ENCODE data around the gene SLC2A14. TPM values are rescaled to one million over a fixed set of nuclear protein-coding genes. Genes with fewer than 3 reads are reported as not detected.
A peak's percentile ranks its signal among the peaks of the same experiment; 100 is the strongest.
"Not testable (repeated sequence)": the region's sequence is repeated elsewhere in the genome, so short reads cannot be mapped to it uniquely, and the experiment has no call there.

SLC2A14 gene
- total RNA-seq, 1 donor from 2014 or later = 0.09 TPM

- intact Hi-C loops (cut with micrococcal nuclease) = no loop called here
- Mint-ChIP-seq H3K4me1 (peaks cover 3% of the 10 kb centered on the region), H3K27me3 (peaks cover 8% of the 10 kb centered on the region), H3K9me3 (no peaks in the 10 kb centered on the region), H3K27ac (no peak overlapping the region), H3K4me3 (no peak overlapping the region), H3K36me3 (ENCODE audit: low read depth) (no peaks in the 10 kb centered on the region)
- DNase-seq = no peak
Measured at GRCh38 chr12:7834701-7835100, 38.0 kb downstream of the SLC2A14 start.

GRCh38 chr12:7833831-7834230 lies 38.9 kb downstream of the SLC2A14 start:
- intact Hi-C loops (cut with micrococcal nuclease) = no loop called here
- Mint-ChIP-seq H3K4me3 (no peak overlapping the region), H3K27ac (no peak overlapping the region), H3K27me3 (peaks cover 9% of the 10 kb centered on the region), H3K36me3 (ENCODE audit: low read depth) (no peaks in the 10 kb centered on the region), H3K9me3 (no peaks in the 10 kb centered on the region), H3K4me1 (peaks cover 3% of the 10 kb centered on the region)
- no peak for DNase-seq

DNA sequence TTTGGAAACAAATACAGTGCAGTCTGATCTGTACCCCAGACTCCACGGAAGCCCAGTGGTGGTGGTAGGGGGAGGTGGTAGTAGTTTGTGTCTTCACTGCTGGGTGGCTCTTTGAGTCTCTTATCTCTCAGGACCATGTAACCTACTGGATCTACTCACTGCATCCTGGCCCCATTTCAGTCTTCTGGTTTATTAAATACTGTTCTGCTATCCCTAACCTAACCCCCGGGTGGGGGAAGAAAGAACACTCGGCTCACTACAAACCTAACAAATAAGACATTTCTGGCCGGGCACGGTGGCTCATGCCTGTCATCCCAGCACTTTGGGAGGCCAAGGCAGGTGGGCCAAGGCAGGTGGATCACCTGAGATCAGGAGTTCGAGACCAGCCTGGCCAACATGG lies 39.5 kb downstream of the SLC2A14 start:
- H3K4me1 Mint-ChIP-seq; H3K27ac Mint-ChIP-seq; H3K9me3 Mint-ChIP-seq; H3K36me3 Mint-ChIP-seq (ENCODE audit: low read depth); H3K4me3 Mint-ChIP-seq; H3K27me3 Mint-ChIP-seq; DNase-seq; intact Hi-C loops (cut with micrococcal nuclease): not testable (repeated sequence)

DNA sequence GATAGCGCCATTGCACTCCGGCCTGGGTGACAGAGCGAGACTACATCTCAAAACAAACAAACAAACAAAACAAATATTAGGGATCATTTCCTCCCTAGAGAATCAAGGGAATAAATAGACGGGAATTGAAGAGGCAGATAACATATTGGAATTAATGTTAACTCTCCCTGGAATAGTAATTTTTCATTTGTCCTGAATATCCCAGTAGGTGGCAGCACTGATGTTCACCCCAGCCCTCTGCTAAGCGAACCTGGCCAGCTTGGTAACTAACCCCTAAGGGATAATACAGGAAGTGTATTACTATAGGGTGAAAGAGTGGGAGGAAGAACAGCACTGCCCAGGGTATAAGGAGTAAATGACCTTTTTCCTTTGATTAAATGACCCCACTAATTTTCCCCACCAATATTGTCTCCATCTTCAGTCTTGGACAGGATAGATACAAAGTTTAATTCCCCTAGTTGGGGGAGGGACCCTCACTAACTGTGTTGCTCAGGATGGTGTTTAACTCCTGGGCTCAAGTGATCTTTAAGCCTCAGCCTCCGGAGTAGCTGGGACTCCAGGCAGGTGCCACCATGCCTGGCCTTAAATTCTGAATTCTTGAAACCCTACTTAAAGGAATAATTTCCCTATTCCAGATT lies 40.5 kb downstream of the SLC2A14 start:
- H3K27ac Mint-ChIP-seq = no peak overlapping the region
- intact Hi-C loops (cut with micrococcal nuclease) = no loop called here
- H3K4me3 Mint-ChIP-seq = no peak overlapping the region
- H3K27me3 Mint-ChIP-seq = peaks cover 8% of the 10 kb centered on the region
- peak; percentile 76 for DNase-seq
- H3K4me1 Mint-ChIP-seq = peaks cover 3% of the 10 kb centered on the region
- no peaks in the 10 kb centered on the region for H3K9me3 Mint-ChIP-seq
- no peaks in the 10 kb centered on the region for H3K36me3 Mint-ChIP-seq (ENCODE audit: low read depth)

DNA sequence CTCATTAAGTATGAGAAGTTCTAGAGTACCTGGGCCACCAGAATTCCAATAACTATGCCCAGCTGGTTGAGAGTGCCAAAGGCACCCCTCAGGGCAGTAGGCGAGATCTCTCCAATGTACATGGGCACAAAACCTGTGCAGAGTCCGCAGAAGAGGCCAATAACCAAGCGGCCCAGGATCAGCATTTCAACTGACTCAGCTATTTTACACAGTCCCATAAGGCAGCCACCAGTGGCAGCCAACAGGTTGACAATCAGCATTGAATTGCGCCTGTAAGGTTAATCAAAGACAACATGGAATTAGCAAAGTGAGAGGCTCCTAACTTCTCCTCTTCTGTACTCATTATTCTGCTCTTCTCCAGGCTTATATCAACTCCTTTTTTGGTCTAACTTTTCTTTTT lies 43.0 kb downstream of the SLC2A14 start:
- H3K27me3 Mint-ChIP-seq; H3K4me1 Mint-ChIP-seq; H3K27ac Mint-ChIP-seq; H3K9me3 Mint-ChIP-seq; H3K36me3 Mint-ChIP-seq (ENCODE audit: low read depth); intact Hi-C loops (cut with micrococcal nuclease); DNase-seq; H3K4me3 Mint-ChIP-seq: not testable (repeated sequence)

- intact Hi-C loops (cut with micrococcal nuclease); H3K4me3 Mint-ChIP-seq; DNase-seq; H3K36me3 Mint-ChIP-seq (ENCODE audit: low read depth); H3K4me1 Mint-ChIP-seq; H3K9me3 Mint-ChIP-seq; H3K27ac Mint-ChIP-seq; H3K27me3 Mint-ChIP-seq: not testable (repeated sequence)
Measured at GRCh38 chr12:7825754-7826153, 47.0 kb downstream of the SLC2A14 start.

DNA sequence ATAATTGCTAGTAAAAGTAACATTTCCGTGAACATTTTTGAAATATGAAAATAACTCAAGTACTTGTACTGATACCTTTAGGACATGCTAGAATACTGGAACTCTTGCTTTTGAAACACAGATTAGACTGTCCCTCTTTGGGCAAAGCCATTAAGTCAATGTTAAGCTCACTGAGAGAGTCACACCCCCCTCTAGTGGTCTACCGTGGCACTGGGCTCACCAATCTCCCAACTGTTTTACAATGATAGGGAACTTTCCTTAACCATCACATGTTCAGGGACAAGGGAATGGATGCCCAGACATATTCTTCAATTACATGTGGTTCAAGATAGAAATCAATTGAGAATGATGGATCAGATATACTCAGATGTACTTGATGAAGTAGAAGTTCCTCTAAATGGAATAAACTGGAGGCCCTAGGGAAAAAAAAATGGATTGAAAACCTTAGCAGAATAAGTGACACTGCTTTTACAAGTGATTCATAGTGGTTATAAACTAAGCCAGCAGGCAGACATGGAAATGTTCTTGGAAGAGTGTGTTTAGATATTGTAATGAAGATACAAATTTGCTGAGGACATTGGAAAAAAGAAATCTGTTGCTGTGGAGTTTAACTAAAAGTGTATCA lies 65.7 kb downstream of the SLC2A14 start:
- H3K9me3 Mint-ChIP-seq = no peaks in the 10 kb centered on the region
- H3K27ac Mint-ChIP-seq = no peak overlapping the region
- peaks cover 3% of the 10 kb centered on the region for H3K27me3 Mint-ChIP-seq
- peak; percentile 87 for DNase-seq
- H3K36me3 Mint-ChIP-seq (ENCODE audit: low read depth) = no peaks in the 10 kb centered on the region
- H3K4me1 Mint-ChIP-seq = no peaks in the 10 kb centered on the region
- H3K4me3 Mint-ChIP-seq = no peak overlapping the region
- intact Hi-C loops (cut with micrococcal nuclease) = loop anchor here (1.0 to 2.0 kb wide), 2 partner anchors 130 to 164 kb away; no protein-coding TSS in a partner anchor

DNA sequence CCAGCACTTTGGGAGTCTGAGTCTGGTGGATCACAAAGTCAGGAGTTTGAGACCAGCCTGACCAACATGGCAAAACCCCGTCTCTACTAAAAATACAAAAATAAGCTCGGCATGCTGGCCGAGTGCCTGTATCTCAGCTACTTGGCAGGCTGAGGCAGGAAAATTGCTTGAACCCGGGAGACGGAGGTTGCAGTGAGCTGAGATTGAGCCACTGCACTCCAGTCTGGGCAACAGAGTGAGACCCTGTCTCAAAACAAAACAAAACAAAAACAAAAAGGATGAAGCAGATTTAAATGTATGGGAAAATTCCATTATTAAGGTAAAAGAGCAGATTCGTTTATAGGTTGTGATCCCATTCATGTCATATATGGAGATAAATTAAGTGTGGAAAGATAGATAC lies 66.4 kb downstream of the SLC2A14 start:
- not testable (repeated sequence) for H3K27me3 Mint-ChIP-seq; H3K4me3 Mint-ChIP-seq; H3K36me3 Mint-ChIP-seq (ENCODE audit: low read depth); H3K4me1 Mint-ChIP-seq; DNase-seq; H3K27ac Mint-ChIP-seq; H3K9me3 Mint-ChIP-seq
- intact Hi-C loops (cut with micrococcal nuclease) = loop anchor here (2.0 kb wide), 1 partner anchor 164 kb away; no protein-coding TSS in a partner anchor

GRCh38 chr12:7801460-7801859 lies 71.3 kb downstream of the SLC2A14 start:
- no peak for DNase-seq
- Mint-ChIP-seq H3K4me1 (no peaks in the 10 kb centered on the region), H3K27ac (no peak overlapping the region), H3K9me3 (no peaks in the 10 kb centered on the region), H3K4me3 (no peak overlapping the region), H3K36me3 (ENCODE audit: low read depth) (no peaks in the 10 kb centered on the region), H3K27me3 (peaks cover 2% of the 10 kb centered on the region)
- intact Hi-C loops (cut with micrococcal nuclease) = no loop called here

- H3K9me3 Mint-ChIP-seq; intact Hi-C loops (cut with micrococcal nuclease): not testable (repeated sequence)
Measured at GRCh38 chr12:7798750-7799308, 73.9 kb downstream of the SLC2A14 start.

DNA sequence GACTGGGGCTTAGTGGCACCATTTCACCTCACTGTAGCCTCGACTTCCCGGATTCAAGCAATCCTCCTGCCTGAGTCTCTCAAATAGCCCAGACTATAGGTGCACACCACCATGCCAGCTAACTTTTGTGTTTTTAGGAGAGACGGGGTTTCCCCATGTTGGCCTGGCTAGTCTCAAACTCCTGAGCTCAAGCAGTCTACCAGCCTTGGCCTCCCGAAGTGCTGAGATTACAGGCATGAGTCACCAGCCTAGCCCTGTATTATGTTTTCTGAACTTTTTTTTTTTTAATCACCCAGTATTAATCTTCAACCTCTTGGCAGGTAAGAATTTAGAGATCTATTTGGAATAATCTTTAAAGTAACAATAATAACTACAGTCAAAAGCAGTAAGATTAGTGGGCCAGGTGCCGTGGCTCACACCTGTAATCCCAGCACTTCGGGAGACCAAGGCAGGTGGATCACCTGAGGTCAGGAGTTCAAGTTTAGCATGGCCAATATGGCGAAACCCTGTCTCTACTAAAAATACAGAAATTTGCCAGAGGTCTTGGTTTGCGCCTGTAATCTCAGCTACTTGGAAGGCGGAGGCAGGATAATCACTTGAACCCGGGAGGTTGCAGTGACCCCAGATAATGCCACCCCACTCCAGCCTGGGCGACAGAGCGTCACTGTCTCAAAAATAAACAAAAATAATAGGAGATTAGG lies 74.9 kb downstream of the SLC2A14 start:
- Mint-ChIP-seq H3K27me3 (peaks cover 4% of the 10 kb centered on the region), H3K4me3 (no peak overlapping the region)

More at GRCh38 chr12:7798750-7799308, 73.9 kb downstream of the SLC2A14 start:
- H3K36me3 Mint-ChIP-seq (ENCODE audit: low read depth); DNase-seq; H3K4me3 Mint-ChIP-seq; H3K4me1 Mint-ChIP-seq; H3K27ac Mint-ChIP-seq; H3K27me3 Mint-ChIP-seq: not testable (repeated sequence)

GRCh38 chr12:7797269-7797668 lies 75.4 kb downstream of the SLC2A14 start:
- H3K9me3 Mint-ChIP-seq; H3K4me3 Mint-ChIP-seq; H3K4me1 Mint-ChIP-seq; DNase-seq; H3K36me3 Mint-ChIP-seq (ENCODE audit: low read depth); intact Hi-C loops (cut with micrococcal nuclease); H3K27me3 Mint-ChIP-seq; H3K27ac Mint-ChIP-seq: not testable (repeated sequence)

More for the DNA sequence above, 74.9 kb downstream of the SLC2A14 start:
- no peaks in the 10 kb centered on the region for H3K4me1 Mint-ChIP-seq
- no peaks in the 10 kb centered on the region for H3K9me3 Mint-ChIP-seq
- DNase-seq = no peak
- intact Hi-C loops (cut with micrococcal nuclease) = no loop called here
- no peak overlapping the region for H3K27ac Mint-ChIP-seq
- no peaks in the 10 kb centered on the region for H3K36me3 Mint-ChIP-seq (ENCODE audit: low read depth)

GRCh38 chr12:7793211-7793610 lies 79.5 kb downstream of the SLC2A14 start:
- H3K9me3 Mint-ChIP-seq = no peaks in the 10 kb centered on the region
- intact Hi-C loops (cut with micrococcal nuclease) = no loop called here
- peaks cover 2% of the 10 kb centered on the region for H3K27me3 Mint-ChIP-seq
- H3K4me3 Mint-ChIP-seq = no peak overlapping the region
- no peaks in the 10 kb centered on the region for H3K4me1 Mint-ChIP-seq
- H3K36me3 Mint-ChIP-seq (ENCODE audit: low read depth) = no peaks in the 10 kb centered on the region
- no peak overlapping the region for H3K27ac Mint-ChIP-seq
- DNase-seq = no peak

- H3K4me1 Mint-ChIP-seq; intact Hi-C loops (cut with micrococcal nuclease); H3K27me3 Mint-ChIP-seq; DNase-seq; H3K27ac Mint-ChIP-seq; H3K36me3 Mint-ChIP-seq (ENCODE audit: low read depth); H3K9me3 Mint-ChIP-seq; H3K4me3 Mint-ChIP-seq: not testable (repeated sequence)
Measured at GRCh38 chr12:7788884-7789528, 83.7 kb downstream of the SLC2A14 start, which contains the start of gene NANOG. Gene NANOG, plus strand, starts transcription at chr12:7789402. Its CDS starts 213 bp downstream, at chr12:7789615.
